GM12865 (cell line): ENCODE data around the gene SH3TC2.

Experiments used
- DNase-seq: peaks from one replicate; pipeline ENCODE4 v3.0.0; 2010; ENCODE audit warnings: low read depth
- H3K4me3 ChIP-seq: 2 replicates; pipeline ENCODE4 v1.5.1; 2011; ENCODE audit warnings: mild to moderate bottlenecking, low read depth, low read length, control low read depth
- CTCF ChIP-seq: IDR thresholded peaks from 2 replicates; pipeline ENCODE4 v1.5.1; 2011; ENCODE audit warnings: low read length, control low read depth, low read depth, inconsistent platforms; ENCODE audit not compliant: insufficient read depth; ENCODE audit errors: missing control alignments

The SH3TC2 gene

GRCh38 chr5:148989567-148989966 lies 73.3 kb downstream of the SH3TC2 start:
- no peak for DNase-seq
- no peak overlapping the region for H3K4me3 ChIP-seq
- TF ChIP-seq CTCF = no peak

- no peak for DNase-seq
- H3K4me3 ChIP-seq = no peak overlapping the region
- TF ChIP-seq CTCF = no peak
Measured at GRCh38 chr5:148988328-148988727, 74.5 kb downstream of the SH3TC2 start.

- H3K4me3 ChIP-seq = no peak overlapping the region
- TF ChIP-seq CTCF = no peak
- DNase-seq = no peak
Measured at GRCh38 chr5:148986636-148987035, 76.2 kb downstream of the SH3TC2 start.

- TF ChIP-seq CTCF = no peak
- no peak overlapping the region for H3K4me3 ChIP-seq
- DNase-seq = no peak
Measured at GRCh38 chr5:148984345-148984744, 78.5 kb downstream of the SH3TC2 start.

GRCh38 chr5:148981353-148981752 lies 81.5 kb downstream of the SH3TC2 start:
- no peak for TF ChIP-seq CTCF
- DNase-seq = no peak
- no peak overlapping the region for H3K4me3 ChIP-seq

GRCh38 chr5:148980731-148981130 lies 82.1 kb downstream of the SH3TC2 start:
- TF ChIP-seq CTCF = no peak
- H3K4me3 ChIP-seq = no peak overlapping the region
- DNase-seq = no peak

- TF ChIP-seq CTCF = no peak
- DNase-seq = no peak
- no peak overlapping the region for H3K4me3 ChIP-seq
Measured at GRCh38 chr5:148979083-148979723, 83.7 kb downstream of the SH3TC2 start.
